Testis (tissue), 2 donors: ENCODE data around the gene MYDGF.

Experiments
- POLR2A ChIP-seq: fragments of 450-650 bp; IDR thresholded peaks from one replicate; pipeline ENCODE4 v1.6.1; 2017; ENCODE audit warnings: antibody characterized with exemption, mild to moderate bottlenecking, moderate library complexity
- TF ChIP-seq, protein P1 (sequence below), 3 experiments: fragments of 450-650 bp in 2 of 3; fragments of 200-600 bp in 1 of 3; sonication (generic) in 1 of 3; IDR thresholded peaks; one replicate each; pipeline ENCODE4 v1.5.1; 2016 to 2019; ENCODE audit warnings: antibody characterized with exemption in 3 of 3, mild to moderate bottlenecking in 2 of 3, moderate library complexity in 1 of 3

DNA sequence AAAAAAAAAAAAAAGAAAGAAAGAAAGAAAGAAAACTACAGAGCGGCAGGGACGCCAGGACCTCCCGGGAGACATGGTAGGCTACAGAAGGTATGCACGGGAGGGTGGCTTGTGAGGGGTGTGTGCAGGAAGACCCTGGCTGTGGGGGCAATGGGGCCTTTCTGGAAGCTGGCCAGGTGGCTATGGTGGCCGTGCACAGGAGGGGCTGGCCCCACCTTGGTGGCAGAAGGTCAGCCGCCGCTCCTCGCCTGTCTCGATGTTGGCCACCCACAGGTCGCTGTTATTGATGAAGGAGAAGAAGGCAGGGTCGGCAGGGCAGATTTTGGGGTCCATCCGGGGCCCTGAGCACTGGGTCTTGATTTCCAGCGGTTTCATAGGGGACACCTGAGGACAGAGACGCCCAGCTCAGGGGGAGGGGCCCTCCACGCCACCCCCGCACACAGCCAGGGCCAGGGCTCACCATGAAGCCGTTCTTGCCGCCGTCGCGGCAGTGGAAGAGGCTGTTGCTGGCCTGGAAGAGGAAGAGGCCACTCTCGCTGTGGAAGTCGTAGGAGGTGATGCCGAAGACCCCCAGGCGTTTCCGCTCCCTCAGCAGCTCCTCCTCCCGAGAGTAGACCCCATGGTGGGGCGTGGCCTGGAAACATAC, 33.7 kb upstream of the MYDGF start:
- TF ChIP-seq, protein P1, sequence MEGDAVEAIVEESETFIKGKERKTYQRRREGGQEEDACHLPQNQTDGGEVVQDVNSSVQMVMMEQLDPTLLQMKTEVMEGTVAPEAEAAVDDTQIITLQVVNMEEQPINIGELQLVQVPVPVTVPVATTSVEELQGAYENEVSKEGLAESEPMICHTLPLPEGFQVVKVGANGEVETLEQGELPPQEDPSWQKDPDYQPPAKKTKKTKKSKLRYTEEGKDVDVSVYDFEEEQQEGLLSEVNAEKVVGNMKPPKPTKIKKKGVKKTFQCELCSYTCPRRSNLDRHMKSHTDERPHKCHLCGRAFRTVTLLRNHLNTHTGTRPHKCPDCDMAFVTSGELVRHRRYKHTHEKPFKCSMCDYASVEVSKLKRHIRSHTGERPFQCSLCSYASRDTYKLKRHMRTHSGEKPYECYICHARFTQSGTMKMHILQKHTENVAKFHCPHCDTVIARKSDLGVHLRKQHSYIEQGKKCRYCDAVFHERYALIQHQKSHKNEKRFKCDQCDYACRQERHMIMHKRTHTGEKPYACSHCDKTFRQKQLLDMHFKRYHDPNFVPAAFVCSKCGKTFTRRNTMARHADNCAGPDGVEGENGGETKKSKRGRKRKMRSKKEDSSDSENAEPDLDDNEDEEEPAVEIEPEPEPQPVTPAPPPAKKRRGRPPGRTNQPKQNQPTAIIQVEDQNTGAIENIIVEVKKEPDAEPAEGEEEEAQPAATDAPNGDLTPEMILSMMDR (IDR thresholded peaks at IDR 0.05): no peak
- TF ChIP-seq POLR2A: no peak
